ENCODE measurements around the gene DPY19L3.
"Not testable (repeated sequence)": the region's sequence is repeated elsewhere in the genome, so short reads cannot be mapped to it uniquely, and the experiment has no call there.

DPY19L3 gene

GRCh38 chr19:32447534-32447933, 42.0 kb downstream of the DPY19L3 start:
- DNase-seq = not testable (repeated sequence)

GRCh38 chr19:32448026-32448425, 42.5 kb downstream of the DPY19L3 start:
- no peak for DNase-seq

GRCh38 chr19:32450217-32450616, 44.6 kb downstream of the DPY19L3 start:
- no peak for DNase-seq

GRCh38 chr19:32453736-32454135, 48.2 kb downstream of the DPY19L3 start:
- no peak for DNase-seq

- DNase-seq = no peak
Observed at GRCh38 chr19:32456406-32456805, 50.8 kb downstream of the DPY19L3 start.

- DNase-seq = no peak
Observed at GRCh38 chr19:32457571-32458158, 52.1 kb downstream of the DPY19L3 start.

GRCh38 chr19:32458500-32459123, 53.0 kb downstream of the DPY19L3 start:
- no peak for DNase-seq

- no peak for DNase-seq
Observed at GRCh38 chr19:32459204-32459865, 53.8 kb downstream of the DPY19L3 start.

GRCh38 chr19:32460476-32460875, 54.9 kb downstream of the DPY19L3 start:
- DNase-seq = no peak

- DNase-seq = no peak
Observed at GRCh38 chr19:32464279-32464678, 58.7 kb downstream of the DPY19L3 start.

- DNase-seq = no peak
Observed at GRCh38 chr19:32465176-32465575, 59.6 kb downstream of the DPY19L3 start.

- no peak for DNase-seq
Observed at GRCh38 chr19:32469795-32470194, 64.2 kb downstream of the DPY19L3 start.

- DNase-seq = no peak
Observed at GRCh38 chr19:32471095-32471494, 65.5 kb downstream of the DPY19L3 start.

GRCh38 chr19:32471811-32472210, 66.2 kb downstream of the DPY19L3 start:
- DNase-seq = no peak

- no peak for DNase-seq
Observed at GRCh38 chr19:32475141-32476031, 69.8 kb downstream of the DPY19L3 start.

- DNase-seq = no peak
Observed at GRCh38 chr19:32476032-32476350, 70.4 kb downstream of the DPY19L3 start.

GRCh38 chr19:32480321-32480720, 74.8 kb downstream of the DPY19L3 start:
- no peak for DNase-seq

GRCh38 chr19:32483574-32483973, 78.0 kb downstream of the DPY19L3 start:
- no peak for DNase-seq

GRCh38 chr19:32489971-32490370, 84.4 kb downstream of the DPY19L3 start:
- DNase-seq = no peak

- no peak for DNase-seq
Observed at GRCh38 chr19:32497391-32497790, 91.8 kb downstream of the DPY19L3 start.

- DNase-seq = no peak
Observed at GRCh38 chr19:32498648-32499200, 93.2 kb downstream of the DPY19L3 start.

- not testable (repeated sequence) for DNase-seq
Observed at GRCh38 chr19:32512498-32512897, 106.9 kb downstream of the DPY19L3 start.

- DNase-seq = no peak
Observed at GRCh38 chr19:32519023-32519422, 113.5 kb downstream of the DPY19L3 start.
